SKM-1 (cell line): Measurements from ENCODE around the gene HIVEP3.

Experiments
- DNase-seq: peaks from one replicate; lab custom pipeline; 2025; ENCODE audit not compliant: unreplicated experiment; lab: John Stamatoyannopoulos, UW

The HIVEP3 gene

GRCh38 chr1:41492341-41492848 is 426.3 kb downstream of the HIVEP3 start:
- DNase-seq, result no peak

- DNase-seq, result no peak
These were observed 427.8 kb downstream of the HIVEP3 start for GRCh38 chr1:41490911-41491310.

- DNase-seq, result no peak
These were observed 429.2 kb downstream of the HIVEP3 start for GRCh38 chr1:41489561-41489960.

- no peak for DNase-seq
These were observed 430.4 kb downstream of the HIVEP3 start for GRCh38 chr1:41488040-41488951.

GRCh38 chr1:41487126-41488039 is 431.3 kb downstream of the HIVEP3 start:
- DNase-seq, result peak; percentile 34

- no peak for DNase-seq
These were observed 432.2 kb downstream of the HIVEP3 start for GRCh38 chr1:41486371-41487125.

GRCh38 chr1:41486053-41486370 is 432.7 kb downstream of the HIVEP3 start:
- DNase-seq, result no peak

- DNase-seq, result no peak
These were observed 433.1 kb downstream of the HIVEP3 start for GRCh38 chr1:41485605-41486004.

GRCh38 chr1:41484402-41485241 is 434.1 kb downstream of the HIVEP3 start, which contains the start of gene EDN2:
Gene EDN2 (minus strand): TSS chr1:41484683. CDS start chr1:41484601, 82 bp downstream.
- DNase-seq, result no peak

- no peak for DNase-seq
These were observed 434.7 kb downstream of the HIVEP3 start for GRCh38 chr1:41483960-41484401.

- no peak for DNase-seq
These were observed 435.5 kb downstream of the HIVEP3 start for GRCh38 chr1:41483001-41483850.

GRCh38 chr1:41482001-41482765 is 436.5 kb downstream of the HIVEP3 start:
- DNase-seq, result no peak

GRCh38 chr1:41481109-41481775 is 437.5 kb downstream of the HIVEP3 start:
- DNase-seq, result no peak

GRCh38 chr1:41480204-41481108 is 438.3 kb downstream of the HIVEP3 start:
- DNase-seq, result no peak

- DNase-seq, result no peak
These were observed 438.9 kb downstream of the HIVEP3 start for GRCh38 chr1:41479808-41480160.

GRCh38 chr1:41479000-41479807 is 439.5 kb downstream of the HIVEP3 start:
- no peak for DNase-seq
